HEK293 (cell line): Measurements from ENCODE around the gene PVALEF.

Source experiments
- SP2 ChIP-seq: fragments of 450-650 bp; formaldehyde crosslinking; IDR thresholded peaks from 2 replicates; pipeline ENCODE4 v1.5.1; 2016; ENCODE audit warnings: missing biosample characterization, missing genetic modification characterization
- YY1 ChIP-seq: fragments of 450-650 bp; formaldehyde crosslinking; IDR thresholded peaks from 2 replicates; pipeline ENCODE4 v1.5.1; 2018; ENCODE audit warnings: missing biosample characterization, missing genetic modification characterization
- ZBTB7A ChIP-seq: fragments of 450-650 bp; formaldehyde crosslinking; IDR thresholded peaks from 2 replicates; pipeline ENCODE4 v1.5.1; 2016; ENCODE audit warnings: low read depth, missing biosample characterization, missing genetic modification characterization
- ZFP37 ChIP-seq: fragments of 450-650 bp; formaldehyde crosslinking; IDR thresholded peaks from 2 replicates; pipeline ENCODE4 v1.5.1; 2016; ENCODE audit warnings: missing biosample characterization, missing genetic modification characterization
- ZFP41 ChIP-seq: fragments of 450-650 bp; formaldehyde crosslinking; IDR thresholded peaks from 2 replicates; pipeline ENCODE4 v1.5.1; 2016; ENCODE audit warnings: missing biosample characterization, missing genetic modification characterization, borderline replicate concordance
- ZNF223 ChIP-seq: fragments of 450-650 bp; formaldehyde crosslinking; IDR thresholded peaks from 2 replicates; pipeline ENCODE4 v1.5.1; 2016; ENCODE audit warnings: missing biosample characterization, missing genetic modification characterization
- ZNF404 ChIP-seq: fragments of 450-650 bp; formaldehyde crosslinking; IDR thresholded peaks from 2 replicates; pipeline ENCODE4 v1.5.1; 2017; ENCODE audit warnings: missing biosample characterization, missing genetic modification characterization
- ZNF501 ChIP-seq: fragments of 450-650 bp; formaldehyde crosslinking; IDR thresholded peaks from 2 replicates; pipeline ENCODE4 v1.5.1; 2016; ENCODE audit warnings: missing biosample characterization, missing genetic modification characterization
- ZNF571 ChIP-seq: fragments of 450-650 bp; formaldehyde crosslinking; IDR thresholded peaks from 2 replicates; pipeline ENCODE4 v1.5.0; 2017; ENCODE audit warnings: missing biosample characterization, missing genetic modification characterization
- TF ChIP-seq, protein P1 (sequence below): fragments of 450-650 bp; formaldehyde crosslinking; IDR thresholded peaks from 2 replicates; pipeline ENCODE4 v1.5.1; 2016; ENCODE audit warnings: missing biosample characterization, missing genetic modification characterization
- TF ChIP-seq, protein P2 (sequence below): IDR thresholded peaks from 2 replicates; pipeline ENCODE4 v1.6.1; 2011; ENCODE audit warnings: mild to moderate bottlenecking, low read depth, low read length, borderline replicate concordance
- TF ChIP-seq, protein P3 (sequence below): fragments of 450-650 bp; formaldehyde crosslinking; IDR thresholded peaks from 2 replicates; pipeline ENCODE4 v1.5.1; 2016; ENCODE audit warnings: missing biosample characterization, missing genetic modification characterization
- TF ChIP-seq, protein P4 (sequence below): fragments of 450-650 bp; formaldehyde crosslinking; IDR thresholded peaks from 2 replicates; pipeline ENCODE4 v1.5.1; 2016; ENCODE audit warnings: missing biosample characterization, missing genetic modification characterization

DNA sequence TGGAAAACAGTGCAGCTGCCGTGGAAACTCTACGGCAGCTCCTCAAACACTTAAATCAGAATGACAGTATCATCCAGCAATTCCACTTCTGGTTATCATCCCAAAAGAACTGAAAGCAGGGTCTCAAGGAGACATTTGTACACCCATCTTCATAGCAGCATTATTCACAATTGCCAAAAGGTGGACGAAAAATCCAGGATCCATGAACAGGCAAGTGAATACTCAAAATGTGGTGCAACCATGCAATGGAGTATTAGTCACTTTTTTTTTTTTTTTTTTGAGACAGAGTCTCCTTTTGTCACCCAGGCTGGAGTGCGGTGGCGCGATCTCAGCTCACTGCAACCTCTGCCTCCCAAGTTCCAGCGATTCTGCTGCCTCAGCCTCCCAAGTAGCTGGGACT lies 11.4 kb downstream of the PVALEF start:
- TF ChIP-seq, protein P1, sequence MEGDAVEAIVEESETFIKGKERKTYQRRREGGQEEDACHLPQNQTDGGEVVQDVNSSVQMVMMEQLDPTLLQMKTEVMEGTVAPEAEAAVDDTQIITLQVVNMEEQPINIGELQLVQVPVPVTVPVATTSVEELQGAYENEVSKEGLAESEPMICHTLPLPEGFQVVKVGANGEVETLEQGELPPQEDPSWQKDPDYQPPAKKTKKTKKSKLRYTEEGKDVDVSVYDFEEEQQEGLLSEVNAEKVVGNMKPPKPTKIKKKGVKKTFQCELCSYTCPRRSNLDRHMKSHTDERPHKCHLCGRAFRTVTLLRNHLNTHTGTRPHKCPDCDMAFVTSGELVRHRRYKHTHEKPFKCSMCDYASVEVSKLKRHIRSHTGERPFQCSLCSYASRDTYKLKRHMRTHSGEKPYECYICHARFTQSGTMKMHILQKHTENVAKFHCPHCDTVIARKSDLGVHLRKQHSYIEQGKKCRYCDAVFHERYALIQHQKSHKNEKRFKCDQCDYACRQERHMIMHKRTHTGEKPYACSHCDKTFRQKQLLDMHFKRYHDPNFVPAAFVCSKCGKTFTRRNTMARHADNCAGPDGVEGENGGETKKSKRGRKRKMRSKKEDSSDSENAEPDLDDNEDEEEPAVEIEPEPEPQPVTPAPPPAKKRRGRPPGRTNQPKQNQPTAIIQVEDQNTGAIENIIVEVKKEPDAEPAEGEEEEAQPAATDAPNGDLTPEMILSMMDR (tag by site-specific recombination): no peak
- TF ChIP-seq ZNF223 (tag by site-specific recombination): no peak
- no peak for TF ChIP-seq ZFP37 (tag by site-specific recombination)
- TF ChIP-seq ZNF571 (tag by site-specific recombination): no peak
- TF ChIP-seq ZNF501 (tag by site-specific recombination): no peak
- TF ChIP-seq ZBTB7A (tag by site-specific recombination): no peak
- TF ChIP-seq YY1: no peak
- no peak for TF ChIP-seq ZFP41 (tag by site-specific recombination)
- TF ChIP-seq, protein P2, sequence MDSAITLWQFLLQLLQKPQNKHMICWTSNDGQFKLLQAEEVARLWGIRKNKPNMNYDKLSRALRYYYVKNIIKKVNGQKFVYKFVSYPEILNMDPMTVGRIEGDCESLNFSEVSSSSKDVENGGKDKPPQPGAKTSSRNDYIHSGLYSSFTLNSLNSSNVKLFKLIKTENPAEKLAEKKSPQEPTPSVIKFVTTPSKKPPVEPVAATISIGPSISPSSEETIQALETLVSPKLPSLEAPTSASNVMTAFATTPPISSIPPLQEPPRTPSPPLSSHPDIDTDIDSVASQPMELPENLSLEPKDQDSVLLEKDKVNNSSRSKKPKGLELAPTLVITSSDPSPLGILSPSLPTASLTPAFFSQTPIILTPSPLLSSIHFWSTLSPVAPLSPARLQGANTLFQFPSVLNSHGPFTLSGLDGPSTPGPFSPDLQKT: no peak
- TF ChIP-seq, protein P3, sequence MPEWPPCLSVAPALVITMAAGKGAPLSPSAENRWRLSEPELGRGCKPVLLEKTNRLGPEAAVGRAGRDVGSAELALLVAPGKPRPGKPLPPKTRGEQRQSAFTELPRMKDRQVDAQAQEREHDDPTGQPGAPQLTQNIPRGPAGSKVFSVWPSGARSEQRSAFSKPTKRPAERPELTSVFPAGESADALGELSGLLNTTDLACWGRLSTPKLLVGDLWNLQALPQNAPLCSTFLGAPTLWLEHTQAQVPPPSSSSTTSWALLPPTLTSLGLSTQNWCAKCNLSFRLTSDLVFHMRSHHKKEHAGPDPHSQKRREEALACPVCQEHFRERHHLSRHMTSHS (tag by site-specific recombination): no peak
- TF ChIP-seq, protein P4, sequence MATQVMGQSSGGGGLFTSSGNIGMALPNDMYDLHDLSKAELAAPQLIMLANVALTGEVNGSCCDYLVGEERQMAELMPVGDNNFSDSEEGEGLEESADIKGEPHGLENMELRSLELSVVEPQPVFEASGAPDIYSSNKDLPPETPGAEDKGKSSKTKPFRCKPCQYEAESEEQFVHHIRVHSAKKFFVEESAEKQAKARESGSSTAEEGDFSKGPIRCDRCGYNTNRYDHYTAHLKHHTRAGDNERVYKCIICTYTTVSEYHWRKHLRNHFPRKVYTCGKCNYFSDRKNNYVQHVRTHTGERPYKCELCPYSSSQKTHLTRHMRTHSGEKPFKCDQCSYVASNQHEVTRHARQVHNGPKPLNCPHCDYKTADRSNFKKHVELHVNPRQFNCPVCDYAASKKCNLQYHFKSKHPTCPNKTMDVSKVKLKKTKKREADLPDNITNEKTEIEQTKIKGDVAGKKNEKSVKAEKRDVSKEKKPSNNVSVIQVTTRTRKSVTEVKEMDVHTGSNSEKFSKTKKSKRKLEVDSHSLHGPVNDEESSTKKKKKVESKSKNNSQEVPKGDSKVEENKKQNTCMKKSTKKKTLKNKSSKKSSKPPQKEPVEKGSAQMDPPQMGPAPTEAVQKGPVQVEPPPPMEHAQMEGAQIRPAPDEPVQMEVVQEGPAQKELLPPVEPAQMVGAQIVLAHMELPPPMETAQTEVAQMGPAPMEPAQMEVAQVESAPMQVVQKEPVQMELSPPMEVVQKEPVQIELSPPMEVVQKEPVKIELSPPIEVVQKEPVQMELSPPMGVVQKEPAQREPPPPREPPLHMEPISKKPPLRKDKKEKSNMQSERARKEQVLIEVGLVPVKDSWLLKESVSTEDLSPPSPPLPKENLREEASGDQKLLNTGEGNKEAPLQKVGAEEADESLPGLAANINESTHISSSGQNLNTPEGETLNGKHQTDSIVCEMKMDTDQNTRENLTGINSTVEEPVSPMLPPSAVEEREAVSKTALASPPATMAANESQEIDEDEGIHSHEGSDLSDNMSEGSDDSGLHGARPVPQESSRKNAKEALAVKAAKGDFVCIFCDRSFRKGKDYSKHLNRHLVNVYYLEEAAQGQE (tag by site-specific recombination): no peak
- TF ChIP-seq SP2 (tag by site-specific recombination): no peak
- no peak for TF ChIP-seq ZNF404
